CD4-positive, alpha-beta T cell (primary cell): ENCODE results near the gene MORN4. TPM values are rescaled to one million over a fixed set of nuclear protein-coding genes. Genes with fewer than 3 reads are reported as not detected.
"Not testable (repeated sequence)": the region's sequence is repeated elsewhere in the genome, so short reads cannot be mapped to it uniquely, and the experiment has no call there.

ENCODE experiments used
- ATAC-seq: fragments of 200-7000 bp; cut with Tn5 transposase; one replicate; pipeline ENCODE4 v1.10.0; 2022; ENCODE audit warnings: mild to moderate bottlenecking; ENCODE audit not compliant: poor library complexity
- CTCF ChIA-PET: fragments of 350-600 bp; sonication (Branson Sonifier 250); formaldehyde crosslinking; loops from one replicate; lab custom pipeline; 2021; ENCODE audit warnings: antibody characterized with exemption, inconsistent platforms; lab: Charles Lee
- POLR2A ChIA-PET: fragments of 350-600 bp; sonication (Branson Sonifier 250); formaldehyde crosslinking; loops from one replicate; lab custom pipeline; 2021; ENCODE audit warnings: antibody characterized with exemption, inconsistent platforms; lab: Charles Lee
- DNase-seq, 14 experiments: peaks; one replicate each; pipeline ENCODE4 v3.0.0-alpha.2; 2013 to 2020; ENCODE audit warnings: mixed read lengths in 2 of 14
- H3K27ac ChIP-seq, 2 donors: one replicate each; pipeline versions ENCODE4 v1.5.1 to v1.7.0; 2013; ENCODE audit warnings: low read length in 2 of 2, low read depth in 1 of 2, mild to moderate bottlenecking in 1 of 2
- H3K27me3 ChIP-seq, 2 experiments: 1 replicate in 1 of 2; 2 replicates in 1 of 2; pipeline versions ENCODE4 v1.6.1 to v1.7.0; 2013; ENCODE audit warnings: low read length in 2 of 2, control low read depth in 1 of 2, mild to moderate bottlenecking in 1 of 2, moderate library complexity in 1 of 2; ENCODE audit not compliant: insufficient read depth in 2 of 2, control insufficient read depth in 1 of 2
- H3K36me3 ChIP-seq: one replicate; pipeline ENCODE4 v1.6.1; 2013; ENCODE audit warnings: low read length, control low read depth; ENCODE audit not compliant: insufficient read depth
- H3K4me1 ChIP-seq: one replicate; pipeline ENCODE4 v1.6.1; 2013; ENCODE audit warnings: low read length, control low read depth; ENCODE audit not compliant: insufficient read depth
- H3K4me3 ChIP-seq: one replicate; pipeline ENCODE4 v1.5.1; 2013; ENCODE audit warnings: mild to moderate bottlenecking, low read length, moderate library complexity
- H3K9me3 ChIP-seq, 2 experiments: 1 replicate in 1 of 2; 2 replicates in 1 of 2; pipeline versions ENCODE4 v1.6.1 to v1.7.0; 2013; ENCODE audit warnings: low read length in 2 of 2, mild to moderate bottlenecking in 2 of 2, control low read depth in 1 of 2, moderate library complexity in 1 of 2; ENCODE audit not compliant: control insufficient read depth in 1 of 2, insufficient read depth in 1 of 2
- H3K27ac Mint-ChIP-seq: one replicate; pipeline ENCODE4 v1.8.0; 2020; ENCODE audit warnings: mixed read lengths
- H3K27me3 Mint-ChIP-seq: one replicate; pipeline ENCODE4 v1.8.0; 2021; ENCODE audit warnings: mixed read lengths
- H3K36me3 Mint-ChIP-seq: one replicate; pipeline ENCODE4 v1.8.0; 2021; ENCODE audit warnings: low read depth, mixed read lengths
- H3K4me1 Mint-ChIP-seq: one replicate; pipeline ENCODE4 v1.8.0; 2021; ENCODE audit warnings: low read depth, mixed read lengths
- H3K4me3 Mint-ChIP-seq: one replicate; pipeline ENCODE4 v1.8.0; 2020; ENCODE audit warnings: mild to moderate bottlenecking, mixed read lengths
- H3K9me3 Mint-ChIP-seq: one replicate; pipeline ENCODE4 v1.8.0; 2020; ENCODE audit warnings: mixed read lengths
- CTCF ChIP-seq: fragments of 200-600 bp; IDR thresholded peaks from one replicate; pipeline ENCODE4 v1.8.0; 2022; ENCODE audit warnings: antibody characterized with exemption, mild to moderate bottlenecking
- intact Hi-C, 2 experiments: fragments of 100-400 bp; cut with DNase I in 1 of 2; cut with micrococcal nuclease in 1 of 2; formaldehyde crosslinking; loops; one replicate each; pipeline versions ENCODE4 v1.15.1 to v1.9.0; 2023 to 2025; cut with DNase I, micrococcal nuclease
- total RNA-seq, 174 experiments: library from RNA in 2 of 174; stranded (reverse) in 2 of 174; gene quantifications; one replicate each; pipeline ENCODE4 v1.2.3 and lab custom pipeline; 2021 to 2026

MORN4 gene
- total RNA-seq, 2 experiments from 2014 or later: 0.36 to 0.39 TPM

GRCh38 chr10:97577701-97578100 is 55.6 kb downstream of the MORN4 start:
- Mint-ChIP-seq H3K4me1 (no peaks in the 10 kb centered on the region), H3K27ac (no peak overlapping the region), H3K27me3 (no peaks in the 10 kb centered on the region), H3K36me3 (no peaks in the 10 kb centered on the region), H3K4me3 (no peak overlapping the region), H3K9me3 (no peaks in the 10 kb centered on the region)
- CTCF ChIA-PET: no interaction called here
- no peaks in the 10 kb centered on the region for H3K36me3 ChIP-seq
- POLR2A ChIA-PET: interaction anchor here (0.5 kb wide), 1 partner anchor 319 kb away, joined by 3 read pairs; no protein-coding TSS in a partner anchor
- no peak for ATAC-seq
- H3K4me3 ChIP-seq: no peak overlapping the region
- peaks cover 2 to 5% of the 10 kb centered on the region in 2 experiments for H3K27me3 ChIP-seq
- TF ChIP-seq CTCF: no peak
- no peak for DNase-seq
- no peaks in the 10 kb centered on the region for H3K9me3 ChIP-seq
- H3K4me1 ChIP-seq: no peaks in the 10 kb centered on the region
- H3K27ac ChIP-seq: no peak overlapping the region
- intact Hi-C loops: no loop called here

GRCh38 chr10:97576487-97576886 is 56.8 kb downstream of the MORN4 start:
- ATAC-seq: not testable (repeated sequence)

GRCh38 chr10:97575127-97575668 is 58.1 kb downstream of the MORN4 start:
- no peak for ATAC-seq
- POLR2A ChIA-PET: no interaction called here
- DNase-seq: no peak
- Histone ChIP-seq H3K36me3 (no peaks in the 10 kb centered on the region), H3K4me3 (no peak overlapping the region), H3K9me3 (no peaks in the 10 kb centered on the region), H3K4me1 (no peaks in the 10 kb centered on the region), H3K27me3 (peaks cover 2 to 5% of the 10 kb centered on the region in 2 experiments), H3K27ac (no peak overlapping the region)
- Mint-ChIP-seq H3K36me3 (no peaks in the 10 kb centered on the region), H3K4me1 (no peaks in the 10 kb centered on the region), H3K9me3 (no peaks in the 10 kb centered on the region), H3K27me3 (no peaks in the 10 kb centered on the region), H3K27ac (no peak overlapping the region), H3K4me3 (no peak overlapping the region)
- no peak for TF ChIP-seq CTCF
- CTCF ChIA-PET: no interaction called here
- intact Hi-C loops: no loop called here

More at GRCh38 chr10:97576487-97576886, 56.8 kb downstream of the MORN4 start:
- POLR2A ChIA-PET, H3K27me3 Mint-ChIP-seq, H3K27ac Mint-ChIP-seq, H3K27me3 ChIP-seq, H3K9me3 Mint-ChIP-seq, DNase-seq, H3K27ac ChIP-seq, H3K4me3 ChIP-seq, intact Hi-C loops, H3K4me1 Mint-ChIP-seq, H3K4me3 Mint-ChIP-seq, H3K36me3 Mint-ChIP-seq, H3K4me1 ChIP-seq, H3K36me3 ChIP-seq, H3K9me3 ChIP-seq, CTCF ChIA-PET: not testable (repeated sequence)
